Hippocampal formation (tissue), 2 donors: ENCODE measurements around the gene RAB38.

ENCODE experiments used
- DNase-seq, 2 donors: peaks; one replicate each; lab custom pipeline; 2025; lab: John Stamatoyannopoulos, UW

The RAB38 gene

DNA sequence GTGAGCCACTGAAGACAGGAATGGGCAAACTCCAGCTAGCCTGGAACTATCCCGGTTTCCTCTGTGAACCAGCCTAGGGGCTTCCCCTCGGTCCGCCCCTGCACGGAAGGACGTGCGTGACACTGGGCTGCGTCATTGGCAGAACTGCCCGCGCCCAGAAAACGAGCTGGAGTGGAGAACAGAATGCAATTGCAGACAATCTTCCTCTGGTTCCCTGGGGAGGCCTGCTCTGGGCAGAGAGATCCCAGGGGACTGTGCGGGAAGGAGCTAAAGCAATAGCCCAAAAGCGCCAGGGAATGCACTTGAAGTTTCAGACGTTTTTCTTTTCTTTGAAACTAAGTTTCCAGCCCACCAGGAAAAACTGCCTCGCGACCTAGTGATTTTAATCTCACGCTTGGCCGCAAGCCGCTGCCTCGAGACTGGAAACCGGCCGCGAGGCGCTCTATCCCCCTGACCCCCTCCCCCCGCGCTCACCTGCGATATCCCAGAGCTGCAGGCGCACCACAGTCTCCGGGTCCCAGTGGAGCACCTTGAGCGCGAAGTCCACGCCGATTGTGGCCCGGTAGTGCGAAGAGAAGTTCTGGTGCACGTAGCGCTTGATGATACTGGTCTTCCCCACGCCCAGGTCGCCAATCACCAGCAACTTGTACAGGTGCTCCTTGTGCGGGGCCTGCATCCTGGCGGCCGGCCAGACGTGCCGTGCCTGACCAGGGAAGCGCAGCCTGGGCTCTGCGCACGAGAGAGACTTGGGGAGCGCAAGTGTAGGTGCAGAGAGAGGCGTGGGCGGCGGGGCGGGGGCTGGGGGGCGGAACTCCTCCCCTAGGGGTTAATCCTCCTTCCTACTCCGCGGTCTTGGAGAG is at the start of gene RAB38:
Gene RAB38, minus strand, starts transcription at position 735 of the 860 bp plus-strand sequence. Its CDS starts 59 bp downstream, at position 676.
- DNase-seq, result peak in 1 of 2 donors; percentile 4

DNA sequence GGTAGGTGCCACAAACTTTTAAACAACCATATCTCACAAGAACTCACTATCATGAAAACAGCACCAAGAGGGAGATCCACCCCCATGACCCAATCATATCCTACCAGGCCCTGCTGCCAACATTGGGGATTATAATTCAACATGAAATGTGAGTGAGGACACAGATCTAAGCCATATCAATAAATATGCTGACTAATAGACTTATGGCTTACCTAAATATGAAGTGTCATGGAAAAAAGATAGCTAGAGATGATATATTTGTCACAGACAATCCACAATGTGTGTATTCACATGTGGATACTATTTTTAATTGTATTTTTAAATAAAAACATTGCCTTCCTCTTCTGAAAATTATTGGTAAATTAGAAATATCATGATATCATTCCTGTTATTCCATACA is 38.2 kb upstream of the RAB38 start:
- no peak for DNase-seq

- DNase-seq, result no peak
Measured at GRCh38 chr11:88212300-88212699, 37.1 kb upstream of the RAB38 start.

DNA sequence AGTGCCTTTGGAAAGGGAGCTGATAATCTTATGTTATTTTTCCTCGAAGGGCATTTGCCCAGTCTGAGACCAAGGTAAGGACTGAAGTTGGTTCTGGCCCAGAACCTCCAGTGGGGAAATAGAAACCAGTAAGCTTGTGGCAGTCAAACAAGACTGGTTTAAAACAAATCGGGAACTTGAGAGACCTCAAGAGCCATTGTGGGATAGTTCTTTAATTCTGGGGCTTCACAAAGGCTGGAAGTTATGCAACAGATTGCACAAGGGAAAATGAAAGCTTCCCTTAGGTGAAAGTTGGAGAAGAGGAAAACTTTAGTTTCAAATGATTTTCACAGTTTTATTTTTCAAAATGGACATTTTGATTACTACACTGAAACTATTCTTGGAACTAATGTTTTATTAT is 33.5 kb upstream of the RAB38 start:
- no peak for DNase-seq

GRCh38 chr11:88206751-88207150 is 31.5 kb upstream of the RAB38 start:
- no peak for DNase-seq

- no peak for DNase-seq
Measured at GRCh38 chr11:88204353-88204752, 29.1 kb upstream of the RAB38 start.

DNA sequence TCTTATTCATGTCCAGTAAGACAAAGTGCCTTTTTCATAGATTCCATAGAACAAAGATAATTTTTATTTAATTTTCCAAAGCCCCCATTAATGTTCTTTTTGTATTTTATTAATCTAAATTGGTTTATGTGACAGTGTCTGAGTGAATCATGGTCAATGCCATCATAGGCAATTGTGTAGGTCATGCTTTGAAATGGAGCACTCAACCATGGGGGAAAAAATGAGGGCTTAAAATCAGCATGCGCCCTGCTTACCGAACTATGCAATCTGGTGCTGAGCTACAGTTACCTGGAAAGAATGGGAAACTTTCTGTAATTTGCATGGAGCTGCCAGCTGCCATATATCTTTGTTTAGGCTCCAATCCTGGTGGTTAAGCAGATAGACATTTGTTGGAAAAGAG is 28.4 kb upstream of the RAB38 start:
- DNase-seq, result no peak

DNA sequence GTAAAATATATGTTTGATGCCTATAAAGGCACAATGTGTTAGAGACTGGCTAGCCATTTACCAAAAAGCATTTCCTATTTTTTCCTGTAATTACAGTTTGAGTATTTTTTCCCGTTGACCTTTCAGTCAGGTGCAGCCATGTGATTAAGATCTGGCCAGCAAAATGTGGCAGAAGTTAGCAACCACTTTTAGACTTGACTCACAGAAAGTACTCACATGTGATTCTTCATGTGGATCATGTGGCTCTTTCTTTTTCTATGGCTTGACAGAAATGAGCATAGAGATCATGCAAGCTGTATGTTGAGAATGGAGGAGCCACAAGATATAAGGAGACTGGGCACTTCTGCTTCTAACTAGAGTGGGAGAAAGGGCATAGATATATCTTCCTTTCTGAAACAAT is 27.3 kb upstream of the RAB38 start:
- no peak for DNase-seq

- no peak for DNase-seq
Measured at GRCh38 chr11:88196393-88196792, 21.1 kb upstream of the RAB38 start.

DNA sequence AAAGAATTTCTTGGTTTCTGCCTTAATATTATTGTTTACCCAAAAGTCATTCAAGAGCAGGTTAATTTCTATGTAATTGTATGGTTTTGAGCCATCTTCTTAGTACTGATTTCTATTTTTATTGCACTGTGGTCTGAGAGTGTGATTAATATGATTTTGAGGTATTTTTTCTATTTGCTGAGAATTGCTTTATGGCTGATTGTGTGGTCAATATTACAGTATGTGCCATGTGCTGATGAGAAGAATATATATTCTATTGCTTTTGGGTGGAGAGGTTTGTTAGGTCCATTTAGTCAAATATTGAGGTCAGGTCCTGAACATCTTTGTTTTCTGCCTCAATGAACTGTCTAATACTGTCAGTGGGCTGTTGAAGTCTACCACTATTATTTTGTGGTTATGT is 20.7 kb upstream of the RAB38 start:
- DNase-seq, result no peak

- no peak for DNase-seq
Measured at GRCh38 chr11:88194990-88195389, 19.7 kb upstream of the RAB38 start.

GRCh38 chr11:88193278-88193677 is 18.0 kb upstream of the RAB38 start:
- no peak for DNase-seq

DNA sequence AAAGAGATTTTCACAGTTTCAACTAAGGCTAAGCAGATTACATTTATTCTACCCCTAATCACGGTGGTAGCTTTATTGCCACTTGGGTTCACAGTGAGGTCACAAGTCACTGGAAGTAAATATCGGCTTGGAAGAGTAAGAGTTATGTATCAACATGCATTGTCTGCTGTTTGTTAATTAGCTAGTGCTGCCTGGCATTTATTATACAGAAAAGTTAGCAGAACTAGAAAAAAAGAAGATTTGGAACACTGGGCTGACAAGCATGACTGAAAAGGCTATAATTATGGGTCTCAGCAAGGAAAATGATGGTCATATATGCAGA is 13.7 kb upstream of the RAB38 start:
- DNase-seq, result no peak

DNA sequence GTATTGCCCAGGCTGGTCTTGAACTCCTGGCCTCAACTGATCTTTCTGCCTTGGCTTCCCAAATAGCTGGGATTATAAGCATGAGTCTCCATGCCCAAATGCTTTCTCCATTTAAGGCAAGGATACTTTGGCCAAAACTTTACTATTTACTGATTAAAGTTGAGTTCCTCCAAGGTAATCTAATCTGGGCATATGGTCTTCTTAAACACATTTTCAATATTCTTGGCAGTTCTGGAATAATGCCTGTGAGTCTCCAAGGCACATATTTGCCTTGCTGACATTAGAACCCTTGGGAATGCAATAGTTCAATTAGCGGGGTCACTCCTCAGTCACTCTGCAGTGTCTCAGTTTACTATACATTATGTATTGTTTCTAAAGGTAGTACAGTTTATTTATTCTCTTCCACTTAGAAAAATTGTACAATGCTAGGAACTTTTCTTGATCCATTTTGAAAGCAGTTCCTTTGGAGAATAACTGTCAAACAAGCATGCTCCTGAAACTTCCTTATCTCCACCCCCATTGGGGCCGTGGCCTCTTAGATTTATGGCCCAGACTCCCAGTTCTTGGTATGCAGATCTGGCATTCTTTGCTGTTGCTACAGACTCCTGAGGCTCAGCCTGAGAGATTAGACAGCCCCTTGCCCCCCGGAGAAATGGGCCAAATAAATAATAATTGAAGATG is 13.1 kb upstream of the RAB38 start:
- DNase-seq, result no peak

DNA sequence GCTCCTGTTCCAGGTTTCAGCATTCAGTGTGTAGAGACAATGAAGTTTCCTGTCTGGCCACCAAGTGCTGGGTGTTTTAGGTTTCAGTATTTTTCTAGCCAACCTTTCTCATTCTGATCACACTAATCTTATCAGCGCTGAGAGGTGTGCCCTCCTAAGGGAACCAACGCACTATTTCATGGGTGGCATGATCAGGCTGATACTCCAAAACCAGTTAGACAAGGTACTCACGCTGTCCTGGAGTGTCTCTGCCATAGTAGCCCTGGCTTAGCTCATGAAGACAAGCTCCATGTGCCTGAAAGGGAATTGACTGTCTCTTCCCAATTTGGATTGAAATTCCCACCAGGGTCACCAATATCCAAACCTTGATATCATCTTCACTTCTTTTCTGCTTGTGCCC is 8.0 kb upstream of the RAB38 start:
- DNase-seq, result no peak

- DNase-seq, result no peak
Measured at GRCh38 chr11:88181776-88182175, 6.5 kb upstream of the RAB38 start.

- no peak for DNase-seq
Measured at GRCh38 chr11:88179971-88180629, 4.9 kb upstream of the RAB38 start.

GRCh38 chr11:88179141-88179540 is 3.9 kb upstream of the RAB38 start:
- DNase-seq, result no peak

- no peak for DNase-seq
Measured at GRCh38 chr11:88178191-88178590, 2.9 kb upstream of the RAB38 start.

- DNase-seq, result no peak
Measured at GRCh38 chr11:88175569-88176075, 379 bp upstream of the RAB38 start.

DNA sequence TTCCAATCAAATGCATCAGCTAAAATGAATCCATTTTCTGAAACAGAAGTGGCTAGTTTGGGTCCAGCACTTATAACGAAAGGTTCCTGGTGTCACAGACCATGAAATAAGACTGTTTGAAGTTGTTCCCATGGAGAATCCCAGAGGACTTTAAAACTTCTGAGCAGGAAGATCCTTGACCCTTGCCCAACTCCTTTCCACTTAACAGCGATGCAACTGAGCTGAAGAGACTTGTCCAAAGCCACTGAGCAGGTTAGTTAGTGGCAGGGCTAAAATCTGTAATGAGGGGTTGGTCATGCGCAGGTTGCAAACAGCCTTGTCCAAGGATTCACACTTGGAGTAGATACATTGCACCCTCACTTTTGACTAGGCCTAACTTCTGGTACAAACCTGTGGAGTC is 1.3 kb downstream of the RAB38 start:
- DNase-seq, result no peak

- DNase-seq, result no peak
Measured at GRCh38 chr11:88171982-88172381, 3.3 kb downstream of the RAB38 start.

DNA sequence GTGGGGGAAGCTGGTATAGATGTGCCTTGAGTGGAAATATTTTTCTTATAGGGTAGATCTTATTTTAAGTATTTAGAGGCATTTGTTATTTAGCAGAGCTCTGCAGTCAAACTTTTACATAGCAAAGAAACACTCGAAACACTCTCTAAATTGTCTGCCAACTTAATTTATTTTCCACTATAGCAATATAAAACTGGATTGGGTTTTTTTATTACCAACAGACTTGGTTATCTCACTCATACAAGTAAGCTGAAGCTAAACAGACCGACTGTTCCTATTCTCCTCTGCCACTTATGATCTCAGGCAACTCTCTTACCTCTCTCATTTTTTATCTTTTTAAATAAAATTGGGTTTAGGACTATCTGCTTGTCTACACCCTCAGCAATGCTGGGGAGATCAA is 4.6 kb downstream of the RAB38 start:
- no peak for DNase-seq
